Mesenchymal stem cell (in vitro differentiated cells and primary cell): ENCODE data around the gene RFC2.

Experiments used
- DNase-seq: peaks from one replicate; pipeline ENCODE4 v3.0.0-alpha.2; 2013
- H2AFZ ChIP-seq: one replicate; pipeline ENCODE4 v1.6.1; 2013; ENCODE audit warnings: low read depth, mild to moderate bottlenecking, control low read depth, inconsistent platforms, low read length, moderate library complexity
- H2AK5ac ChIP-seq: 2 replicates; pipeline ENCODE4 v1.6.1; 2013; ENCODE audit warnings: low read length, moderate library complexity, mild to moderate bottlenecking, inconsistent platforms; ENCODE audit not compliant: severe bottlenecking
- H2BK120ac ChIP-seq: one replicate; pipeline ENCODE4 v1.6.1; 2013; ENCODE audit warnings: low read depth, mild to moderate bottlenecking, inconsistent platforms, low read length, moderate library complexity
- H2BK12ac ChIP-seq, 2 experiments: one replicate each; pipeline ENCODE4 v1.6.1; 2013; ENCODE audit warnings: inconsistent platforms in 2 of 2, low read length in 2 of 2, mild to moderate bottlenecking in 2 of 2, moderate library complexity in 2 of 2, control low read depth in 1 of 2
- H2BK15ac ChIP-seq: one replicate; pipeline ENCODE4 v1.6.1; 2013; ENCODE audit warnings: mild to moderate bottlenecking, low read depth, inconsistent platforms; ENCODE audit not compliant: poor library complexity, severe bottlenecking
- H2BK5ac ChIP-seq: 2 replicates; pipeline ENCODE4 v1.6.1; 2013; ENCODE audit warnings: low read depth, mild to moderate bottlenecking, low read length, control low read depth, inconsistent platforms; ENCODE audit not compliant: poor library complexity, severe bottlenecking
- H3K14ac ChIP-seq, 2 experiments: one replicate each; pipeline ENCODE4 v1.6.1; 2013; ENCODE audit warnings: inconsistent platforms in 2 of 2, low read length in 2 of 2, control low read depth in 1 of 2, mild to moderate bottlenecking in 1 of 2, moderate library complexity in 1 of 2
- H3K18ac ChIP-seq, 2 experiments: one replicate each; pipeline ENCODE4 v1.6.1; 2013; ENCODE audit warnings: inconsistent platforms in 2 of 2, low read length in 2 of 2, control low read depth in 1 of 2, low read depth in 1 of 2, mild to moderate bottlenecking in 1 of 2
- H3K23ac ChIP-seq, 2 experiments: one replicate each; pipeline ENCODE4 v1.6.1; 2013; ENCODE audit warnings: inconsistent platforms in 2 of 2, low read length in 2 of 2, mild to moderate bottlenecking in 2 of 2, moderate library complexity in 2 of 2, control low read depth in 1 of 2
- H3K27ac ChIP-seq: 2 replicates; pipeline ENCODE4 v1.5.1; 2013; ENCODE audit warnings: mild to moderate bottlenecking, moderate library complexity, low read length, control low read depth, inconsistent platforms; ENCODE audit not compliant: poor library complexity, severe bottlenecking
- H3K27me3 ChIP-seq, 2 experiments: 2 replicates each; pipeline versions ENCODE4 v1.6.1 to v1.7.0; 2013; ENCODE audit warnings: low read length in 2 of 2, mild to moderate bottlenecking in 2 of 2, moderate library complexity in 2 of 2, control low read depth in 1 of 2, inconsistent platforms in 1 of 2; ENCODE audit not compliant: control insufficient read depth in 1 of 2, insufficient read depth in 1 of 2
- H3K36me3 ChIP-seq, 2 experiments: 2 replicates each; pipeline versions ENCODE4 v1.6.1 to v1.7.0; 2013; ENCODE audit warnings: low read length in 2 of 2, control low read depth in 1 of 2, inconsistent platforms in 1 of 2, low read depth in 1 of 2, mild to moderate bottlenecking in 1 of 2; ENCODE audit not compliant: insufficient read depth in 2 of 2, control insufficient read depth in 1 of 2
- H3K4ac ChIP-seq, 2 experiments: one replicate each; pipeline ENCODE4 v1.6.1; 2013; ENCODE audit warnings: inconsistent platforms in 2 of 2, low read length in 2 of 2, mild to moderate bottlenecking in 2 of 2, moderate library complexity in 2 of 2, control low read depth in 1 of 2, low read depth in 1 of 2
- H3K4me1 ChIP-seq: 2 replicates; pipeline ENCODE4 v1.6.1; 2013; ENCODE audit warnings: low read depth, low read length, control low read depth; ENCODE audit not compliant: control insufficient read depth, insufficient read depth
- H3K4me2 ChIP-seq: 2 replicates; pipeline ENCODE4 v1.6.1; 2013; ENCODE audit warnings: low read length, mild to moderate bottlenecking, inconsistent platforms; ENCODE audit not compliant: poor library complexity, severe bottlenecking
- H3K4me3 ChIP-seq, 2 experiments: 2 replicates each; pipeline versions ENCODE4 v1.5.1 to v1.7.0; 2013; ENCODE audit warnings: low read length in 2 of 2, mild to moderate bottlenecking in 2 of 2, control low read depth in 1 of 2, low read depth in 1 of 2; ENCODE audit not compliant: insufficient read depth in 1 of 2
- H3K79me1 ChIP-seq: replicated peaks from 2 replicates; pipeline ENCODE4 v1.6.1; 2013; ENCODE audit warnings: mild to moderate bottlenecking, control low read depth, low read length, inconsistent platforms; ENCODE audit not compliant: poor library complexity, severe bottlenecking
- H3K9ac ChIP-seq: 2 replicates; pipeline ENCODE4 v1.7.0; 2013; ENCODE audit warnings: mild to moderate bottlenecking, low read length, moderate library complexity
- H3K9me3 ChIP-seq: 2 replicates; pipeline ENCODE4 v1.7.0; 2013; ENCODE audit warnings: mild to moderate bottlenecking, low read length; ENCODE audit not compliant: control insufficient read depth
- H4K8ac ChIP-seq: one replicate; pipeline ENCODE4 v1.6.1; 2013; ENCODE audit warnings: inconsistent platforms, mild to moderate bottlenecking, low read length, moderate library complexity
- H4K91ac ChIP-seq: one replicate; pipeline ENCODE4 v1.6.1; 2013; ENCODE audit warnings: mild to moderate bottlenecking, low read length, inconsistent platforms
- WGBS: methylation state at CpG from one replicate; pipeline ENCODE4 v1.1.7; 2013; ENCODE audit warnings: mixed read lengths; 5-methylcytosine and 5-hydroxymethylcytosine counted together

Gene RFC2

DNA sequence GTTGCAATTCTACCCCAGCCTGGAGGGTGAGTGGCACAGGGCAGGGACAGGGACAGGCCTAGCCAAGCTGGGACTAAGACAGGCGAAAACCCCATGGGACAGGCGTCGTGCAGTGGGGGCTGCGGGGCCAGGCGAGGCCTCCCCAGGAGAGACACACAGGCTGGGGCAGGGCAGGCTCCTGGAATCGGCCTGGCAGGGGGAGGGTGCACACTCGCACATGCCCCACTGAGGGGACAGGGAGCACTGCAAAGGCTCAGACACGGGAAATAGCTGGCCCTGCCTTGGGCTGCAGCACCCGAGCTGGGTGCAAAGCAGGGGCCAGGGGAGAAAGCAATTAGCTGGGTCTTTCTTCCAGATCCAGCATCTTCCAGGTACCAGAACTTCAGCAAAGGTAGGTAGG, 34.0 kb downstream of the RFC2 start:
- Histone ChIP-seq H4K91ac (peak overlapping the region; percentile 41), H3K4me2 (no peak overlapping the region), H3K14ac (peak overlapping the region in 1 of 2 experiments; percentile 53), H3K27me3 (peaks cover 0 to 8% of the 10 kb centered on the region in 2 experiments), H3K9ac (no peak overlapping the region), H3K4me1 (peaks cover 3% of the 10 kb centered on the region), H3K27ac (no peak overlapping the region), H3K4me3 (no peak overlapping the region), H4K8ac (no peak overlapping the region), H2AFZ (no peak overlapping the region), H2BK15ac (peak overlapping the region; percentile 30), H3K9me3 (no peaks in the 10 kb centered on the region), H3K79me1 (no peaks in the 10 kb centered on the region), H2BK5ac (no peak overlapping the region), H2BK12ac (peak overlapping the region in 1 of 2 experiments; percentile 6), H3K18ac (no peak overlapping the region), H3K23ac (no peak overlapping the region), H2BK120ac (no peak overlapping the region), H3K4ac (no peak overlapping the region), H3K36me3 (peaks cover 0 to 15% of the 10 kb centered on the region in 2 experiments), H2AK5ac (no peak overlapping the region)
- DNase-seq, result no peak
- WGBS, result 85% methylated on average over 9 of the region's 9 CpGs

DNA sequence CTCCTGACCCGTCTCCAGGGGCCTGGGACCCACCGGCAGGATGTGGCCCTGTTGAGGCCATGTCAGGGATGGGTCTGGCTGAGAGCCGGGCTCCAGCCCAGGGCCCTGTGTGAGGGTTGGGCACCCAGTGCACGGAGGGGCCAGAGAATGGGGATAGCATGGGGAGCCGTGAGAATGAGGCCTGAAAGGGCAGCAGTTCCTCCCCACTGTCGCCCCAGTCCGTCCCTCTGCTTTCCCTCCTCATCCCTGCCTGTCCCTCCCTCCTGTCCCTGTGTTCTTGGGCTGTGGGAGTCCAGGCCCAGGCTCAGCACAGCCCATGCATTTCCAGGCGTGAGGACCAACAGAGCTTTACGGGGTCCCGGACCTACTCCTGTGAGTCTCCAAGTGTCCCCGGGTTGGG, 34.8 kb downstream of the RFC2 start:
- Histone ChIP-seq H3K23ac (no peak overlapping the region), H3K4me3 (peak overlapping the region in 1 of 2 experiments; percentile 3), H3K4ac (no peak overlapping the region), H4K8ac (peak overlapping the region; percentile 43), H2BK12ac (no peak overlapping the region), H3K27ac (no peak overlapping the region), H2BK15ac (no peak overlapping the region), H3K4me2 (no peak overlapping the region), H3K36me3 (peaks cover 0 to 9% of the 10 kb centered on the region in 2 experiments), H4K91ac (peak overlapping the region; percentile 52), H3K9ac (no peak overlapping the region), H3K9me3 (no peaks in the 10 kb centered on the region), H3K4me1 (peaks cover 3% of the 10 kb centered on the region), H2BK120ac (no peak overlapping the region), H3K27me3 (peaks cover 0 to 8% of the 10 kb centered on the region in 2 experiments), H2BK5ac (no peak overlapping the region), H3K18ac (peak overlapping the region in 1 of 2 experiments; percentile 28), H2AK5ac (no peak overlapping the region), H3K79me1 (no peaks in the 10 kb centered on the region), H3K14ac (no peak overlapping the region), H2AFZ (no peak overlapping the region)
- DNase-seq, result no peak
- 95% methylated on average over 11 of the region's 11 CpGs for WGBS

DNA sequence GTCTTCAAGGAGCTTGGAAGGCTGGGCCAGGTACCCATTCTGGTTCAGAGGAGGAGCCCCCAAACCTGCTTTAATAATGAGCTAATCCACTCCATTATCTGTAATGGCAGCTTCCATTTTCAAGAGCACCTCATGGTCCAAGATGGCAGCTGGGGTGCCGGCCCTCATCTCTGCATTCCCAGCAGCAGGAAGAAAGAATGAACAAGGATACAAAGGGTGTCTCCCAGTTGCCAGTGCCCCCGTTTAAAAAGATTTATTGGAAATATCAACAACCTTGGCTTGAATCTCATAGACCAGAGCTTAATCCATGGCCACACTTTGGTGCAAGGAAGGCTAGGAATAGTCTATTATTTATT, 35.9 kb downstream of the RFC2 start:
- Histone ChIP-seq H3K23ac (no peak overlapping the region), H3K4me1 (peaks cover 3% of the 10 kb centered on the region), H4K91ac (no peak overlapping the region), H4K8ac (no peak overlapping the region), H2BK5ac (no peak overlapping the region), H3K4me2 (no peak overlapping the region), H3K4me3 (no peak overlapping the region), H3K27ac (no peak overlapping the region), H2BK15ac (no peak overlapping the region), H2AK5ac (no peak overlapping the region), H3K14ac (no peak overlapping the region), H3K36me3 (peaks cover 0 to 1% of the 10 kb centered on the region in 2 experiments), H3K27me3 (peaks cover 0 to 8% of the 10 kb centered on the region in 2 experiments), H3K18ac (no peak overlapping the region), H3K9ac (no peak overlapping the region), H2BK12ac (no peak overlapping the region), H2AFZ (no peak overlapping the region), H2BK120ac (no peak overlapping the region), H3K4ac (no peak overlapping the region), H3K79me1 (no peaks in the 10 kb centered on the region), H3K9me3 (no peaks in the 10 kb centered on the region)
- no peak for DNase-seq
- 100% methylated on average over 2 of the region's 2 CpGs for WGBS

DNA sequence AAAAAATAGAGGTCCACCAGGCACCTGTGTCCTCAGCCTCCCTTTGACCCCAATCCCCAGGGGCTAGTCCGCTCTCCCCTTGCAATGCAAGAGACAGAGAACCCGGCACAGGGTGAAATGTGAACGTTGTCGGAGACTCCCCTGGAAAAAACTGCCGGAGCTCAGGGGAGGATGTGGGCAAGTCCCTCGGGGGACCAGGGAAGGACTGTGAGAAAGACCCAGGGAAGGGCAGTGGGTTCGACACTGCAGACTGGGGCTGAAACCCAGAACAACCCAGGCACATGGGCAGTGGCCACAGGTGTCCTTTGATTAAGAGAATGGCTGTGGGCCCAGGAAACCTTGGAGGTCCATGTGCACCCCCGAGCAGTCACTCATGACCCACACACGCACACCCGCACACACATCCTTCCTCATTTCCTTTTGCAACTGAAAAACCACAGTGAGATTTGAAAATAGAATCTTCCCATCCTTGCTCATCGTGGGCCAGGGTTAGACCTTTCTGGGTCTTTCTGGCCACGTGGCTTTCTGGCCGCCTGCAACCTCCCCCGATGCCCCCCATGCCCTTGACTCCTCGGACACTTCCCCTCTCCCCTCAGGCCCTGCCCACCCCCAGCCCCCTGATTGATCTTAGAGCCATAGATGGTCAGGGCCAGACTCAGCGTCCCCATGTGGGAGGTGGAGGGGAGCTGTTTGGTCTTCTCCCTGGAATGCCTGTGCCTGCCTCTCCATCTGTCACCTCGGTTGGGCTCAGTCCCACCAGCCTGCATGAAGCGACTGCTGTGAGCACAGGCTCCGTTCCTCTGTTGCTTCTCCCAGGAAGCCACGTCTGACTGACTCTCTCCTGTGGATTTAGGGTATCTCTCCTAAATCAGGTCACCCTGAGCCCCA, 36.5 kb downstream of the RFC2 start:
- Histone ChIP-seq H4K91ac (no peak overlapping the region), H2AK5ac (no peak overlapping the region), H3K9ac (no peak overlapping the region), H3K27ac (no peak overlapping the region), H3K14ac (no peak overlapping the region), H2BK12ac (no peak overlapping the region), H4K8ac (no peak overlapping the region), H3K4me2 (no peak overlapping the region), H3K18ac (peak overlapping the region in 1 of 2 experiments; percentile 46), H3K4ac (no peak overlapping the region), H3K79me1 (no peaks in the 10 kb centered on the region), H2BK5ac (no peak overlapping the region), H2BK15ac (no peak overlapping the region), H3K9me3 (no peaks in the 10 kb centered on the region), H3K27me3 (peaks cover 0 to 8% of the 10 kb centered on the region in 2 experiments), H3K4me3 (no peak overlapping the region), H3K36me3 (no peaks in the 10 kb centered on the region), H3K4me1 (peaks cover 3% of the 10 kb centered on the region), H2AFZ (no peak overlapping the region), H3K23ac (no peak overlapping the region), H2BK120ac (no peak overlapping the region)
- no peak for DNase-seq
- 85% methylated on average over 19 of the region's 20 CpGs for WGBS
